GM10266 (cell line): ENCODE data around the gene PRR35.

Experiments used
- DNase-seq: peaks from one replicate; pipeline ENCODE4 v3.0.0; 2012; ENCODE audit errors: extremely low spot score
- CTCF ChIP-seq: IDR thresholded peaks from 2 replicates; pipeline ENCODE4 v1.5.1; 2012; ENCODE audit warnings: mild to moderate bottlenecking, low read depth; ENCODE audit not compliant: control insufficient read depth, insufficient read depth; ENCODE audit errors: missing control alignments

PRR35 gene

GRCh38 chr16:610513-611381 is 50.6 kb downstream of the PRR35 start:
- DNase-seq, result no peak
- peak; percentile 32 for TF ChIP-seq CTCF

GRCh38 chr16:615122-615521 is 54.9 kb downstream of the PRR35 start:
- DNase-seq, result no peak

More at GRCh38 chr16:615122-615521, 54.9 kb downstream of the PRR35 start:
- no peak for TF ChIP-seq CTCF
